Brain pericyte (primary cell): ENCODE measurements around the gene ZNF438.
A peak's percentile ranks its signal among the peaks of the same experiment; 100 is the strongest.

Experiments
- DNase-seq: peaks from one replicate; pipeline ENCODE4 v3.0.0-alpha.2; 2012; ENCODE audit warnings: low read depth, low spot score

The ZNF438 gene

GRCh38 chr10:30885423-30885822, 146.2 kb downstream of the ZNF438 start:
- no peak for DNase-seq

- DNase-seq, result no peak
Observed at GRCh38 chr10:30883751-30884150, 147.9 kb downstream of the ZNF438 start.

- DNase-seq, result no peak
Observed at GRCh38 chr10:30883116-30883515, 148.5 kb downstream of the ZNF438 start.

GRCh38 chr10:30882281-30882680, 149.4 kb downstream of the ZNF438 start:
- DNase-seq, result peak; percentile 27

GRCh38 chr10:30878920-30879319, 152.7 kb downstream of the ZNF438 start:
- DNase-seq, result no peak

- DNase-seq, result no peak
Observed at GRCh38 chr10:30877111-30877510, 154.6 kb downstream of the ZNF438 start.

GRCh38 chr10:30873411-30873810, 158.3 kb downstream of the ZNF438 start:
- DNase-seq, result no peak

- DNase-seq, result no peak
Observed at GRCh38 chr10:30870896-30871295, 160.8 kb downstream of the ZNF438 start.

GRCh38 chr10:30869566-30869965, 162.1 kb downstream of the ZNF438 start:
- DNase-seq, result no peak

- no peak for DNase-seq
Observed at GRCh38 chr10:30868611-30869010, 163.1 kb downstream of the ZNF438 start.

- no peak for DNase-seq
Observed at GRCh38 chr10:30866896-30867295, 164.8 kb downstream of the ZNF438 start.

GRCh38 chr10:30865141-30865926, 166.3 kb downstream of the ZNF438 start:
- DNase-seq, result no peak

GRCh38 chr10:30863516-30864210, 168.0 kb downstream of the ZNF438 start:
- no peak for DNase-seq

GRCh38 chr10:30862486-30862885, 169.2 kb downstream of the ZNF438 start:
- no peak for DNase-seq

GRCh38 chr10:30861976-30862375, 169.7 kb downstream of the ZNF438 start:
- DNase-seq, result no peak

- DNase-seq, result no peak
Observed at GRCh38 chr10:30861221-30861620, 170.4 kb downstream of the ZNF438 start.

- no peak for DNase-seq
Observed at GRCh38 chr10:30858499-30858898, 173.2 kb downstream of the ZNF438 start.

GRCh38 chr10:30857803-30858202, 173.9 kb downstream of the ZNF438 start:
- DNase-seq, result no peak

GRCh38 chr10:30855131-30855530, 176.5 kb downstream of the ZNF438 start:
- no peak for DNase-seq

GRCh38 chr10:30854656-30855055, 177.0 kb downstream of the ZNF438 start:
- DNase-seq, result peak; percentile 29

- DNase-seq, result no peak
Observed at GRCh38 chr10:30853066-30853465, 178.6 kb downstream of the ZNF438 start.

GRCh38 chr10:30850776-30851175, 180.9 kb downstream of the ZNF438 start:
- no peak for DNase-seq
